ENCODE results near the gene EARS2. TPM values are rescaled to one million over a fixed set of nuclear protein-coding genes. Genes with fewer than 3 reads are reported as not detected.

The EARS2 gene
- total RNA-seq, 1 experiment from 2014 or later: 32.8 TPM

GRCh38 chr16:23527961-23528643 lies 29.0 kb downstream of the EARS2 start:
- Mint-ChIP-seq H3K27me3 (ENCODE audit: insufficient read depth, unreplicated experiment) (no peaks in the 10 kb centered on the region), H3K36me3 (ENCODE audit: insufficient read depth, unreplicated experiment) (peaks cover 74% of the 10 kb centered on the region), H3K4me1 (ENCODE audit: insufficient read depth, unreplicated experiment) (no peaks in the 10 kb centered on the region), H3K27ac (ENCODE audit: low read depth, unreplicated experiment) (no peak overlapping the region), H3K9me3 (ENCODE audit: unreplicated experiment) (no peaks in the 10 kb centered on the region), H3K4me3 (ENCODE audit: unreplicated experiment) (no peak overlapping the region)
- BruUV-seq (replicated peaks): no TSS peak
- TF ChIP-seq CTCF (IDR thresholded peaks at IDR 0.05; ENCODE audit: unreplicated experiment): no peak
- intact Hi-C loops (cut with micrococcal nuclease): no loop called here
- ChIA-PET CTCF (interaction anchor here (0.6 kb wide), 1 partner anchor 10 kb away, joined by 3 read pairs; no protein-coding TSS in a partner anchor), POLR2A (no interaction called here)
- DNase-seq (ENCODE audit: unreplicated experiment): no peak

GRCh38 chr16:23524886-23525285 lies 32.3 kb downstream of the EARS2 start:
- Mint-ChIP-seq H3K9me3 (ENCODE audit: unreplicated experiment) (no peaks in the 10 kb centered on the region), H3K27ac (ENCODE audit: low read depth, unreplicated experiment) (no peak overlapping the region), H3K4me1 (ENCODE audit: insufficient read depth, unreplicated experiment) (no peaks in the 10 kb centered on the region), H3K4me3 (ENCODE audit: unreplicated experiment) (no peak overlapping the region), H3K36me3 (ENCODE audit: insufficient read depth, unreplicated experiment) (peaks cover 73% of the 10 kb centered on the region), H3K27me3 (ENCODE audit: insufficient read depth, unreplicated experiment) (no peaks in the 10 kb centered on the region)
- DNase-seq (ENCODE audit: unreplicated experiment): no peak
- TF ChIP-seq CTCF (IDR thresholded peaks at IDR 0.05; ENCODE audit: unreplicated experiment): no peak
- CTCF ChIA-PET: interaction anchor here (0.5 to 1.6 kb wide), 4 partner anchors 10 to 246 kb away, joined by 3 read pairs; no protein-coding TSS in a partner anchor
- POLR2A ChIA-PET: interaction anchor here (0.7 kb wide), 1 partner anchor 76 kb away, joined by 3 read pairs; no protein-coding TSS in a partner anchor
- no TSS peak for BruUV-seq (replicated peaks)
- intact Hi-C loops (cut with micrococcal nuclease): no loop called here

GRCh38 chr16:23523876-23524385 lies 33.2 kb downstream of the EARS2 start:
- POLR2A ChIA-PET: no interaction called here
- H3K27me3 Mint-ChIP-seq (ENCODE audit: insufficient read depth, unreplicated experiment): no peaks in the 10 kb centered on the region
- CTCF ChIA-PET: interaction anchor here (1.6 kb wide), 1 partner anchor 17 kb away, joined by 3 read pairs; no protein-coding TSS in a partner anchor
- no peak for DNase-seq (ENCODE audit: unreplicated experiment)
- no TSS peak for BruUV-seq (replicated peaks)
- intact Hi-C loops (cut with micrococcal nuclease): no loop called here
- no peaks in the 10 kb centered on the region for H3K4me1 Mint-ChIP-seq (ENCODE audit: insufficient read depth, unreplicated experiment)
- no peak for TF ChIP-seq CTCF (IDR thresholded peaks at IDR 0.05; ENCODE audit: unreplicated experiment)
- no peak overlapping the region for H3K4me3 Mint-ChIP-seq (ENCODE audit: unreplicated experiment)
- H3K27ac Mint-ChIP-seq (ENCODE audit: low read depth, unreplicated experiment): no peak overlapping the region
- no peaks in the 10 kb centered on the region for H3K9me3 Mint-ChIP-seq (ENCODE audit: unreplicated experiment)
- peaks cover 78% of the 10 kb centered on the region for H3K36me3 Mint-ChIP-seq (ENCODE audit: insufficient read depth, unreplicated experiment)

GRCh38 chr16:23523321-23523720 lies 33.8 kb downstream of the EARS2 start:
- TF ChIP-seq CTCF (IDR thresholded peaks at IDR 0.05; ENCODE audit: unreplicated experiment): no peak
- H3K4me3 Mint-ChIP-seq (ENCODE audit: unreplicated experiment): no peak overlapping the region
- H3K36me3 Mint-ChIP-seq (ENCODE audit: insufficient read depth, unreplicated experiment): peaks cover 78% of the 10 kb centered on the region
- no peaks in the 10 kb centered on the region for H3K9me3 Mint-ChIP-seq (ENCODE audit: unreplicated experiment)
- ChIA-PET CTCF (no interaction called here), POLR2A (no interaction called here)
- no peak for DNase-seq (ENCODE audit: unreplicated experiment)
- BruUV-seq (replicated peaks): no TSS peak
- H3K27me3 Mint-ChIP-seq (ENCODE audit: insufficient read depth, unreplicated experiment): no peaks in the 10 kb centered on the region
- no peaks in the 10 kb centered on the region for H3K4me1 Mint-ChIP-seq (ENCODE audit: insufficient read depth, unreplicated experiment)
- H3K27ac Mint-ChIP-seq (ENCODE audit: low read depth, unreplicated experiment): no peak overlapping the region
- intact Hi-C loops (cut with micrococcal nuclease): no loop called here
